HG03060 (cell line): ENCODE data around the gene PPME1.

Source experiments
- ATAC-seq: cut with Tn5 transposase; IDR thresholded peaks from one replicate; pipeline ENCODE4 v1.9.1; 2021; ENCODE audit warnings: low read depth, moderate number of reproducible peaks; ENCODE audit not compliant: unreplicated experiment

PPME1 gene

DNA sequence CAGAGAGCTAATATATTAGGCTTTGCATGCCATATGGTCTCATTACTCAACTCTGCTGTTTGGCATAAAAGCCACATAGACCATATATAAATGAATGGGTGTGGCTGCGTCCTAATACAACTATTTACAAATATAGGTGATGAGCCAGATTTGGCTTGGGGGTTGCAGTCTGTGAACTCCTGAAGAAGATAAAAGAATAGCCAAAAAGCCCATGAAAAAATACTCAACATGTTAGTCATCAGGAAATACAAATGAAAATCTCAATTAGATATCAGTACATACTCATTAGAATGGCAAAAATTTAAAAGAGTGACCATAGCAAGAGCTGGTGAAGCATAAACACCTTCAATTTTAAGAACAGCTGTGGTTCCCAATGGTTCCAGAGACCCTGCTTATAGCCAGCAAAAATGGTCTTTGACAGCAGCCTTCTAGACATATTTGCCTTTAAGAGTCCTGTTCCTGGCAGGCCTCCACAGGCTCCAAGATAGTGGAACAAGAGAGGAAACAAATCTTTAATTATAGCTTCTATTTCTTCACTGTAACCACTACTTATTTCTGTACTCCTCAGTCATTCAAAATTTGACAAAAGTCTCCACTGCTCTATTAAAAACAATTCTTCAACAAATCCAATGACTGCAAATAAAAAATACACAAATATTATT, 16.3 kb upstream of the PPME1 start:
- ATAC-seq = no peak

DNA sequence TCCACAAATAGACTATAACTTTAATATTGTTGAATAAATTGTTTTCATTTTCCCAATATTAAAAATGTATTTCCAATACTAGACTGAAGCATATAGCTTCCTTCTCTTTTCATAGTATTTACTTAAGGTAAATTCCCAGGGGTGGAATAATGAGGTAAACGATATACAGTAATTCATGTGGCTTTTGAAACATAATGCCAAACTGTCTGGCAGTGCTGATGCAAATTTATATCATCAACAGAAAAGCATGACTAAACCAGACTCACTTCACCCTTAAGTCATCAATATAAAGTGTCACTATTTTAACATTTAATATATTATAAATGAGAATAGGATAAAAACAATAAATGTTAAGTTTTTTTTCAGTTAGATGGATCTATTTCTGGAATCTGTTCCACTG, 13.9 kb upstream of the PPME1 start:
- no peak for ATAC-seq

DNA sequence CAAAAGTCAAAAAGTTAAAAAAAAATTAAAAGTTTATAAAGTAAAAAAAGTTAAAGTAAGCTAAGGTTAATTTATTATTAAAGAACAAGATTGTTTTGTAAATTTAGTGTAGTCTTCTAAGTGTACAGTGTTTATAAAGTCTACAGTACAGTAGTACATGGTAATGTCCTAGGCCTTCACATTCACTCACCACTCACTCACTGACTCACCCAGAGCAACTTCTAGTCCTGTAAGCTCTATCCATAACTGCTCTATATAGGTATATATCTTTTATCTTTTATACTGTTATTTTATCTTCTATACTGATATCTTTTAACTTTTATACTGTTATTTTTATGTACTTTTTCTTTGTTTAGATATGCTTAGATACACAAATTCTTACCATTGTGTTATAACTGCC, 11.4 kb upstream of the PPME1 start:
- no peak for ATAC-seq

DNA sequence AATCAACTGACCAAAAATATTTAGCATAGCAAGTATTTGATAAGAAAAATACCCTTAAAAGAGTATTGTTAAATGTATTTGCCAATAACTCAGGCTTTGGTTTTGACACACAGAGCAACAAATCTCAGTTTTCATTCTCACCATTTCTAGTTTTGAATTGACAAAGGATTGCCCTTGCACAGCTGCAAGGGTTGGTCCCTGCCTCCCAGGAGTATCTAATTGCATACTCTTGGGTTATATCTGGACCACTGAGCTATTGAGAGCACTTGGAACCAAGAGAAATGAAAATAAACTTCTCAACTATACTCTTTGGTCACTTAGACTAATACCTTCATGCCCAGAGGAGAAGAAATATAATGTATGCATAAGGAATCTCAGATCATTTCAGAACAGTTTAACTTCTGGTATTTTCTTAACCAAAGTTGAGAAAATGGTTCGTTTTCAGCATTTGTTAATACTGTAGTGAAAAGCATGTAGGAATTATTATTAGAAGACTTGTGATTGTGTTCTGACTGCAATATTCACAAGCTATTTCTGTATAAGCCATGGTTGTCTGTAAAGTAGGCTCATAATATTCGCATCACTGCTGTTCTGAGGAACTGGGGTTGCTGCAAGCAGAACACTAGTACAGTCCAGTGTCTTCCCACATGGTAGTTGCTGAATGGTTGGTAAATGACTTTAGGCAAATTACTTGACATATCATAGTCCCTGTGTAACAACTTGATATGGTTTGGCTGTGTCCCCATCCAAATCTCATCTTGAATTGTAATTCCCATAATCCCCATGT, 8.2 kb upstream of the PPME1 start:
- ATAC-seq = no peak

DNA sequence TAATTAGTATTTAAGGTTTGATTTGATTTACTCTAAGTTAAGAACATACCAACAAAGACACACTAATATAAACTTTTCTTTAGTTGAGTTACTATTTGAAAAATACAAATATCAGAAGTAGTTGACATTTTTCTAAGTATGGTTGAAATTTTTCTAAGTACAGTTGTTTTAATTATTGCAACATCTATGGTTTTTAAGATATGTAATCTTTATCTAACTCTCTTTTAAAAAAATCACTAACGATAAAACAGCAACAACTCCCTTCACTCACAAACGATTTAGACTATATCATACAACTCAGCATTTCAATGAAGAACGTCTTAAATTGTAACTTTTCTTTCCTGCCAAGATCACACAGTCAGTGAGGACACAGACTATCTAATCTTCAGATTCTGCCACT, 2.3 kb upstream of the PPME1 start:
- ATAC-seq = no peak

GRCh38 chr11:74169738-74170458, 1.2 kb upstream of the PPME1 start:
- no peak for ATAC-seq

DNA sequence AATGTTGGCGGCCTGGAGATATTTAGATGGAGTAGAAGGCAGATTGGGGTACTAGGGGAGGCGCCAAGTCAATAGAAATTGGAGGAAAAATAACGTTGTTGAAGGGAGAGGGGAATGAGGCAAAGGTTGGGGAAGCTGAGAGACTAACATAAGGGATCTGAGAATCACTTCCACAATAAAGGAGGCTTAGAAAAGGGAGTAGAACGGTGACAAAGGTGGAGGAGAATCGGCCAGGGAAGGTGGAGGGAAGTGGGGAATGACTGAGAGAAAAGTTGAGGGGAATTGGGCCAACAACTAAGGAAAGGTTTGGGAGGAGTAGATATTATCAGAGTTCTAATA, 510 bp downstream of the PPME1 start:
- no peak for ATAC-seq

DNA sequence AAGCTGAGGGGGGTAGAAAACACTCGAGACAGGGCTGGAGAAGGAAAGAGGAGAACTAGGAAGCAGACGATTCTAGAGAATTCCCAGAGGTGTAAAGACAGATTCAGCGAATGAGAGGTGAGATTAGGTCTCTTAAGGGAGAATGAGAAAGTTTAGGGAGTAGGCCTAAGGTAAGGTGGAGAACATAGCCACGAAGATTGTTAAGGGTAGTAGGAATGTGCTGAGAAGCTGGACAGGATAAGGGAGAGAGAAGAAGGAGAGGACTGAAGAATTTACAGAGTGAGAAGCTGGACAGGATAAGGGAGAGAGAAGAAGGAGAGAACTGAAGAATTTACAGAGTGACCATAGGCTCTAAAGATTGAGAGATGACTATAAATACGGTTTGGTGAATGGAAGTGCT, 908 bp downstream of the PPME1 start:
- ATAC-seq = no peak

DNA sequence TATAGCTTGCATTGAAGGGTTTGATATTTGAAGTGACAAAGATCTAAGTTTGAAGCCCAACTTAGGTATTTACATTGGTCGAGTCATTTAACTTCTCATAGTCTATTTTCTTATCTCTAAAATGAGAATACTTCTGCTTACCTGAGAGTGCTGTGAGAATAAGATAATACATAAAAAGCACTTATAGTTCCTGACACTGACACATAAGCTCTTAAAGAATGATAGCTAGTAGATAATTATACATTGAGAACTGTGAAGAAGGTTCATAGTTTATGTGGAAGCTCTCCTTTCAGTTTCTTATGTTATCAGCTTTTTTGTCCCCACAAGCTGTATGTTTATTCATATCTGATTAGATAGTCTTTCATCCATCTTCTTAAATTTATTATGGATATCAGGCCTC, 4.8 kb downstream of the PPME1 start:
- no peak for ATAC-seq

DNA sequence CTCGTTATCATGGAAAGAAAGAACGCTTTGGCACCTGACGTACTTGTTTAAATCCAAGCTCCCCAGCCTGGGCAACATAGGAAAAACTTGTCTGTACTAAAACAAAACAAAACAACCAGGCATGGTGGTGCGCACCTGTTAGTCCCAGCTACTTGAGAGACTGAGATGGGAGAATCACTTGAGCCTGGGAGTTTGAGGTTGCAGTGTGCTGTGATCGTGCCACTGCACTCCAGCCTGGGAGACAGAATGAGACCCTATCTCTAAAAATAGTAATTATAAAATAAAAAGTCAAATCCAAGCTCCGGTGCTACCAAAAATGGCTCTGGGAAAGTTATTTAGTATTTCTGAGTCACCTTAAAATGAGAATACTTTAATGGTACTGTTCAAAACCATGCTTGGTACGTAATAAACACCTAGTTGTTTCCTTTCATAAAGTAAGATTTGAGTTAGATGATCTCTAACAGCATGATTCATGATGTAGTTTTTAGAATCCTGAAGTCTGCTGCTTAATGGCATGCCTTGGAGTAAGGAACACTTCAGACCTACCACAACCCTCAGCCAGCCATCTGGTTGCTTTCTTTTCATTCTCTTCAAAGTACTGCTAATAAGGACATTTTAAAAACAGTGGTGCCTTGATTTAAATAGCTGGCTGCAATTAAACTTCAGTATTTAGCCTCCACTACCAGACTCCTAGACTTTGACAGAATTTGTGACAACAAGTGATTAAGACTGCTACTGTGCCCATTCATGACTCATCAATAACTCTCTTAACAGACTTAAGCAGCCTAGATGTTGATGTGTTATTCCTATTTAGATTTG, 8.4 kb downstream of the PPME1 start:
- no peak for ATAC-seq

DNA sequence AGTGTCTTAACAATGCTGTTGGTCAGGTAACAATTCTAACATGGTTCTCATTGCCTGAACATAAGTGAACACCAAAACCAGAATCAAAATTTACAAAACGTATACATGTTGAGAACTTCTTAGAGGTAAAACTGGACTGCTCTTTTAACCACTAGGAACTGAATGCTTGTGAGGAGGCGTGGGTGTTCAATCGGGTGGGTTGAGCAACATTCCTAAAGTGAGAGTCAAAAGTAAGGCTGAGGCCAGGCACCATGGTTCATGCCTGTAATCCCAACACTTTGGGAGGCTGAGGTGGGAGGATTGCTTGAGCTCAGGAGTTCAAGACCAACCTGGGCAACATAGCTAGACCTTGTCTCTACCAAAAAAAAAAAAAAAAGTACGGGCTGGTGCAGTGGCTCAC, 11.5 kb downstream of the PPME1 start:
- no peak for ATAC-seq

- no peak for ATAC-seq
Observed at GRCh38 chr11:74185285-74185684, 14.2 kb downstream of the PPME1 start.

GRCh38 chr11:74185695-74186094, 14.6 kb downstream of the PPME1 start:
- no peak for ATAC-seq

- ATAC-seq = no peak
Observed at GRCh38 chr11:74195828-74196227, 24.7 kb downstream of the PPME1 start.

- ATAC-seq = no peak
Observed at GRCh38 chr11:74196781-74197486, 25.8 kb downstream of the PPME1 start.

GRCh38 chr11:74203966-74204365, 32.9 kb downstream of the PPME1 start:
- ATAC-seq = no peak

GRCh38 chr11:74204701-74205100, 33.6 kb downstream of the PPME1 start:
- ATAC-seq = no peak

- ATAC-seq = no peak
Observed at GRCh38 chr11:74205181-74205580, 34.1 kb downstream of the PPME1 start.

GRCh38 chr11:74206746-74207145, 35.7 kb downstream of the PPME1 start:
- ATAC-seq = no peak

DNA sequence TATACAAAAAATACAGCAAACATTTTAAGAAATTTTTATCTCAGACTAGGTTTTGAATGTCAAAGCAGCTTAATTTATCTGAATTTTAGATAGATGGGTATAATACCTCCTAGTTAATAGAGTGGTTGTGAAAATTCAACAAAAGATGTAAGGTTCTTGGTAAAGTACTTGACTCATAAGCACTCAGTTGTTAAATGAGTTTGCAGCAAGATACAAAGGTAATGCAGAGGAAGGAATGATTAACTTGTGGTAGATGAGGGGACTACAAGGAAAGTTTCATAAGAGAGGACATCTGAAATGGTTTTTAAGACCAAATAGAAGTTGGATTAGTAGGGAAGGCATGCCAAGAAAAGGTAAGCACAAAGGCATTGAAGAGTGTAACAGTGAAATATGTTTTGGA, 37.4 kb downstream of the PPME1 start:
- no peak for ATAC-seq
